Ovary (tissue), 9 donors: Measurements from ENCODE around the gene USH1G. TPM values are rescaled to one million over a fixed set of nuclear protein-coding genes. Genes with fewer than 3 reads are reported as not detected.

Experiments used
- DNase-seq, 5 donors: peaks; one replicate each; pipeline ENCODE4 v3.0.0-alpha.2; 2019 to 2020
- H3K27ac ChIP-seq, 2 donors: fragments of 200-600 bp; one replicate each; pipeline versions ENCODE4 v1.5.1 to v1.8.0; 2019 to 2022
- H3K27me3 ChIP-seq: fragments of 200-600 bp; one replicate; pipeline ENCODE4 v1.8.0; 2022
- H3K36me3 ChIP-seq: fragments of 200-600 bp; sonication (generic); one replicate; pipeline ENCODE4 v1.5.1; 2019
- H3K4me1 ChIP-seq: one replicate; pipeline ENCODE4 v1.8.1; 2013; ENCODE audit warnings: mild to moderate bottlenecking, moderate library complexity; ENCODE audit not compliant: insufficient read depth
- H3K4me3 ChIP-seq: fragments of 200-600 bp; sonication (generic); one replicate; pipeline ENCODE4 v1.5.1; 2017
- H3K9me3 ChIP-seq, 2 donors: fragments of 200-600 bp in 1 of 2; sonication (generic) in 1 of 2; one replicate each; pipeline versions ENCODE4 v1.5.1 to v1.8.1; 2013 to 2019; ENCODE audit warnings: mild to moderate bottlenecking in 1 of 2, moderate library complexity in 1 of 2
- CTCF ChIP-seq, 3 donors: fragments of 450-650 bp in 2 of 3; fragments of 200-600 bp in 1 of 3; IDR thresholded peaks; one replicate each; pipeline versions ENCODE4 v1.5.1 to v1.8.0; 2016 to 2022; ENCODE audit warnings: antibody characterized with exemption in 3 of 3, mild to moderate bottlenecking in 1 of 3
- EP300 ChIP-seq: sonication (generic); formaldehyde crosslinking; IDR thresholded peaks from one replicate; pipeline ENCODE4 v1.6.1; 2017; ENCODE audit warnings: antibody characterized with exemption
- POLR2A ChIP-seq: fragments of 450-650 bp; IDR thresholded peaks from one replicate; pipeline ENCODE4 v1.6.1; 2017; ENCODE audit warnings: antibody characterized with exemption, mild to moderate bottlenecking, moderate library complexity
- WGBS, 3 donors: extraction: QIAGEN DNeasy Blood & Tissue Kit in 1 of 3; methylation state at CpG; one replicate each; pipeline versions ENCODE4 v1.1.5 to v1.1.7; 2013 to 2017; 5-methylcytosine and 5-hydroxymethylcytosine counted together
- intact Hi-C, 4 donors: fragments of 100-400 bp; cut with DNase I; formaldehyde crosslinking; loops; one replicate each; pipeline versions ENCODE4 v1.11.0 to v1.15.1; 2022 to 2023
- polyA plus RNA-seq, 2 donors: library from polyadenylated mRNA; stranded (reverse); fragments of 200-250 nt in 1 of 2; fragments of 350-450 nt in 1 of 2; fragmentation: Illumina TruSeq in 1 of 2; extraction: RNeasy Lipid Tissue Mini Kit (QIAGEN cat#74804) in 1 of 2; gene quantifications; one replicate each; pipeline ENCODE4 v1.2.3, GENCODE V29; 2013 to 2014
- total RNA-seq, 7 donors: library from RNA; depleted of rRNA in 2 of 7; stranded (reverse); fragments of >200 nt in 2 of 7; fragmentation: NEBNext Ultra II Directional in 3 of 7; extraction: Animal tissue kit (Norgen Biotek cat#: 25700) in 3 of 7; gene quantifications; one replicate each; pipeline versions ENCODE4 v1.1.0 to v1.2.4, GENCODE V29; 2016 to 2023
- donor health status: DM: no; HTN: no; CAD: no; lungs with moderate emphysema.
- donor health status: DM: no; HTN: no; CAD: no.
- donor health status: Bipolar disorder and iron deficiency.
- donor health status: DM: yes; HTN: yes; CAD: no.
- donor health status: DM: no; HTN: no; CAD: no.
- donor health status: DM: yes; HTN: yes; CAD: no.

USH1G gene
- total and polyA plus RNA-seq, 9 donors: 0.08 to 1.4 (median 0.61) TPM

DNA sequence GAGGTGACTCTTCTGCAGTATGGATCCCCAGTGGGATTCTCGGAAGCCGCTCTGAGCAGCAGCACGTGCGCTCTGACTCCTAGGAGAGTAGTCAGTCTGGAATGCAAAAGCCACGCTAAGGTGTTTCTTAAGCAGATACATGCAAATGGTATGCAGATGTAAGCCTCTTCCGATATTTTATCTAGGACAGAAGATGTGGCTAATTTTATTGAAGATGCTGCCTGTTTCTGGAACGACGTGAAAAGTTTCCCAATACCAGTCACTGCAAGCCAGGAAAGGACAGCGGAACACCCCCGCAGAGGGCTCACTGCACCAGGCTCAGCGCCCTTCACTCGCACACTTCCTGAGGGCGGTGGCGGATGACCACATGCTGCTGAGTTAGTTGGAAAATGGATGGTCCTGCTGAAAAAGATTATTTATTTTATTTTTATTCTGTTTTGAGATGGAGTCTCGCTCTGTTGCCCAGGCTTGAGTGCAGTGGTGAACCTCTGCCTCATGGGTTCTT lies 39.8 kb downstream of the USH1G start:
- no peaks in the 10 kb centered on the region for H3K36me3 ChIP-seq
- intact Hi-C loops: no loop called here
- no peaks in the 10 kb centered on the region for H3K27me3 ChIP-seq
- H3K9me3 ChIP-seq: no peaks in the 10 kb centered on the region
- no peaks in the 10 kb centered on the region for H3K4me1 ChIP-seq
- DNase-seq: no peak
- TF ChIP-seq EP300: no peak
- TF ChIP-seq CTCF (IDR thresholded peaks at IDR 0.05): no peak
- TF ChIP-seq POLR2A: no peak
- H3K27ac ChIP-seq: no peak overlapping the region
- no peak overlapping the region for H3K4me3 ChIP-seq
- WGBS, 3 donors: 71 to 80% (median 72%) methylated on average over 15 of the region's 15 CpGs

GRCh38 chr17:74882517-74883240 lies 40.4 kb downstream of the USH1G start:
- DNase-seq: no peak
- intact Hi-C loops: no loop called here
- no peak overlapping the region for H3K4me3 ChIP-seq
- no peaks in the 10 kb centered on the region for H3K36me3 ChIP-seq
- H3K9me3 ChIP-seq: no peaks in the 10 kb centered on the region
- 68 to 75% (median 71%) methylated on average over 20 of the region's 20 CpGs for WGBS, 3 donors
- no peak overlapping the region for H3K27ac ChIP-seq
- H3K4me1 ChIP-seq: no peaks in the 10 kb centered on the region
- H3K27me3 ChIP-seq: no peaks in the 10 kb centered on the region
- TF ChIP-seq CTCF (IDR thresholded peaks at IDR 0.05): no peak
- TF ChIP-seq POLR2A: no peak
- no peak for TF ChIP-seq EP300

GRCh38 chr17:74881073-74881472 lies 42.0 kb downstream of the USH1G start:
- Histone ChIP-seq H3K9me3 (no peaks in the 10 kb centered on the region), H3K4me3 (no peak overlapping the region), H3K27ac (no peak overlapping the region), H3K36me3 (no peaks in the 10 kb centered on the region), H3K27me3 (no peaks in the 10 kb centered on the region), H3K4me1 (no peaks in the 10 kb centered on the region)
- WGBS, 3 donors: 76 to 84% (median 80%) methylated on average over 11 of the region's 11 CpGs
- TF ChIP-seq CTCF (IDR thresholded peaks at IDR 0.05) (no peak), EP300 (no peak), POLR2A (no peak)
- intact Hi-C loops: no loop called here
- DNase-seq: no peak

DNA sequence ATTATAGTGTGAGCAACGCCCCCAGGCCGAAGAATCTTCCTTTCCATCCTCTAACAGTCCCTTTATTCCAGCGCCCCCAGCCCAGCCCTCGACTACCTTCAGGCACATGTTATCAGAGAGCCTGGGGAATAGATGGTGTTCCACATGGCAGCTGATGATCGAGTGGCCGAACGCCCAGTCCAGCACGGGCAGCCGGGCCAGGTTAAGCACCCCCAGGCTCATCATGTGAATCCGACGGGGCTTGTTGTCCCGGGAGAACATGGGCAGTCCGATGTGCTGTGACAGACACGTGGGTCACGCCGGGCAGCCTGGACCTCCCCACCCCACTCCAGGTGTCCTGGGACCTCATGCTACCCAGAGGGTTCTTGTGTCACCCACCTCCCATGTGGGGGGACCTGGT lies 43.7 kb downstream of the USH1G start:
- TF ChIP-seq EP300 (no peak), POLR2A (no peak), CTCF (IDR thresholded peaks at IDR 0.05) (no peak)
- no peak overlapping the region for H3K4me3 ChIP-seq
- intact Hi-C loops: no loop called here
- 86 to 89% (median 87%) methylated on average over 16 of the region's 16 CpGs for WGBS, 3 donors
- H3K4me1 ChIP-seq: no peaks in the 10 kb centered on the region
- H3K27me3 ChIP-seq: no peaks in the 10 kb centered on the region
- H3K36me3 ChIP-seq: no peaks in the 10 kb centered on the region
- no peaks in the 10 kb centered on the region for H3K9me3 ChIP-seq
- peak in 1 of 5 donors; percentile 37 for DNase-seq
- no peak overlapping the region for H3K27ac ChIP-seq
